Esophagus muscularis mucosa (tissue), 3 donors: ENCODE results near the gene NFATC1.

Experiments
- CTCF ChIP-seq, 3 experiments: fragments of 200-600 bp in 2 of 3; fragments of 450-650 bp in 1 of 3; sonication (generic) in 2 of 3; IDR thresholded peaks; one replicate each; pipeline ENCODE4 v1.5.1; 2017 to 2019; ENCODE audit warnings: antibody characterized with exemption in 3 of 3, mild to moderate bottlenecking in 2 of 3, moderate library complexity in 1 of 3
- EP300 ChIP-seq: sonication (generic); formaldehyde crosslinking; IDR thresholded peaks from one replicate; pipeline ENCODE4 v1.6.1; 2017; ENCODE audit warnings: antibody characterized with exemption

- TF ChIP-seq CTCF (IDR thresholded peaks at IDR 0.05) (no peak), EP300 (no peak)
These were observed 182.9 kb downstream of the NFATC1 start for GRCh38 chr18:79578396-79579260.
